Stimulated activated effector memory CD8-positive, alpha-beta T cell treated with anti-CD3 and anti-CD28 coated beads, Interleukin-12 subunit alpha, Interleukin-12 subunit beta, amount 100 ng/mL, for 72 hours (primary cell): ENCODE measurements around the gene TTLL9.

Source experiments
- ATAC-seq: fragments of 150-1000 bp; cut with Tn5 transposase; 2 replicates; pipeline ENCODE4 v1.10.0; 2021
- DNase-seq, 2 donors: peaks; one replicate each; pipeline ENCODE4 v3.0.0; 2021 to 2022; ENCODE audit warnings: low spot score in 2 of 2
- H3K27ac Mint-ChIP-seq: one replicate; pipeline ENCODE4 v1.8.0; 2022; ENCODE audit warnings: mild to moderate bottlenecking, mixed read lengths
- H3K36me3 Mint-ChIP-seq: one replicate; pipeline ENCODE4 v1.8.0; 2022; ENCODE audit warnings: mild to moderate bottlenecking, mixed read lengths
- H3K4me1 Mint-ChIP-seq: one replicate; pipeline ENCODE4 v1.8.0; 2022; ENCODE audit warnings: mixed read lengths
- H3K4me3 Mint-ChIP-seq: one replicate; pipeline ENCODE4 v1.8.0; 2022; ENCODE audit warnings: mild to moderate bottlenecking, mixed read lengths
- H3K9me3 Mint-ChIP-seq: one replicate; pipeline ENCODE4 v1.8.0; 2022; ENCODE audit warnings: mixed read lengths

The TTLL9 gene

GRCh38 chr20:31879143-31879987 lies 8.9 kb downstream of the TTLL9 start:
- Mint-ChIP-seq H3K36me3 (peaks cover 10% of the 10 kb centered on the region), H3K9me3 (no peaks in the 10 kb centered on the region), H3K4me3 (peak overlapping the region; percentile 91), H3K4me1 (peaks cover 14% of the 10 kb centered on the region), H3K27ac (peak overlapping the region; percentile 85)
- DNase-seq, result peak; percentile 69 to 88
- ATAC-seq, result peak; percentile 96

GRCh38 chr20:31881945-31882344 lies 11.5 kb downstream of the TTLL9 start:
- H3K4me1 Mint-ChIP-seq, result peaks cover 14% of the 10 kb centered on the region
- no peak overlapping the region for H3K27ac Mint-ChIP-seq
- ATAC-seq (no peak), DNase-seq (no peak)
- no peaks in the 10 kb centered on the region for H3K9me3 Mint-ChIP-seq
- H3K36me3 Mint-ChIP-seq, result peaks cover 10% of the 10 kb centered on the region
- H3K4me3 Mint-ChIP-seq, result no peak overlapping the region

- peaks cover 14% of the 10 kb centered on the region for H3K4me1 Mint-ChIP-seq
- no peaks in the 10 kb centered on the region for H3K9me3 Mint-ChIP-seq
- H3K4me3 Mint-ChIP-seq, result no peak overlapping the region
- ATAC-seq, result no peak
- peaks cover 10% of the 10 kb centered on the region for H3K36me3 Mint-ChIP-seq
- no peak for DNase-seq
- no peak overlapping the region for H3K27ac Mint-ChIP-seq
Measured at GRCh38 chr20:31883829-31884228, 13.4 kb downstream of the TTLL9 start.

GRCh38 chr20:31890646-31891045 lies 20.2 kb downstream of the TTLL9 start:
- no peaks in the 10 kb centered on the region for H3K36me3 Mint-ChIP-seq
- H3K4me1 Mint-ChIP-seq, result no peaks in the 10 kb centered on the region
- no peak overlapping the region for H3K27ac Mint-ChIP-seq
- DNase-seq (no peak), ATAC-seq (no peak)
- no peak overlapping the region for H3K4me3 Mint-ChIP-seq
- no peaks in the 10 kb centered on the region for H3K9me3 Mint-ChIP-seq

- Mint-ChIP-seq H3K9me3 (no peaks in the 10 kb centered on the region), H3K4me1 (no peaks in the 10 kb centered on the region), H3K36me3 (no peaks in the 10 kb centered on the region), H3K4me3 (no peak overlapping the region), H3K27ac (no peak overlapping the region)
- DNase-seq (no peak), ATAC-seq (peak; percentile 69)
Measured at GRCh38 chr20:31894980-31895675, 24.7 kb downstream of the TTLL9 start.

- Mint-ChIP-seq H3K36me3 (no peaks in the 10 kb centered on the region), H3K9me3 (no peaks in the 10 kb centered on the region), H3K4me1 (no peaks in the 10 kb centered on the region), H3K27ac (no peak overlapping the region), H3K4me3 (no peak overlapping the region)
- ATAC-seq (no peak), DNase-seq (no peak)
Measured at GRCh38 chr20:31896049-31896448, 25.6 kb downstream of the TTLL9 start.

GRCh38 chr20:31897541-31897940 lies 27.1 kb downstream of the TTLL9 start:
- Mint-ChIP-seq H3K36me3 (no peaks in the 10 kb centered on the region), H3K4me1 (no peaks in the 10 kb centered on the region), H3K9me3 (no peaks in the 10 kb centered on the region), H3K27ac (no peak overlapping the region), H3K4me3 (no peak overlapping the region)
- DNase-seq (no peak), ATAC-seq (no peak)

- no peak for ATAC-seq
Measured at GRCh38 chr20:31901615-31902014, 31.2 kb downstream of the TTLL9 start.

GRCh38 chr20:31903627-31904386 lies 33.4 kb downstream of the TTLL9 start:
- H3K36me3 Mint-ChIP-seq, result no peaks in the 10 kb centered on the region
- no peaks in the 10 kb centered on the region for H3K4me1 Mint-ChIP-seq
- no peaks in the 10 kb centered on the region for H3K9me3 Mint-ChIP-seq
- ATAC-seq (no peak), DNase-seq (no peak)
- H3K4me3 Mint-ChIP-seq, result no peak overlapping the region
- no peak overlapping the region for H3K27ac Mint-ChIP-seq

More at GRCh38 chr20:31901615-31902014, 31.2 kb downstream of the TTLL9 start:
- H3K4me3 Mint-ChIP-seq, result no peak overlapping the region
- no peak for DNase-seq
- H3K27ac Mint-ChIP-seq, result no peak overlapping the region
- no peaks in the 10 kb centered on the region for H3K9me3 Mint-ChIP-seq
- no peaks in the 10 kb centered on the region for H3K4me1 Mint-ChIP-seq
- no peaks in the 10 kb centered on the region for H3K36me3 Mint-ChIP-seq

- Mint-ChIP-seq H3K4me1 (no peaks in the 10 kb centered on the region), H3K4me3 (no peak overlapping the region), H3K9me3 (no peaks in the 10 kb centered on the region), H3K36me3 (no peaks in the 10 kb centered on the region), H3K27ac (no peak overlapping the region)
- DNase-seq, result no peak
- ATAC-seq, result no peak
Measured at GRCh38 chr20:31906001-31906400, 35.6 kb downstream of the TTLL9 start.

- ATAC-seq, result no peak
- H3K27ac Mint-ChIP-seq, result no peak overlapping the region
- no peak overlapping the region for H3K4me3 Mint-ChIP-seq
- H3K4me1 Mint-ChIP-seq, result no peaks in the 10 kb centered on the region
- no peaks in the 10 kb centered on the region for H3K9me3 Mint-ChIP-seq
- no peak for DNase-seq
- H3K36me3 Mint-ChIP-seq, result no peaks in the 10 kb centered on the region
Measured at GRCh38 chr20:31907046-31907445, 36.6 kb downstream of the TTLL9 start.

GRCh38 chr20:31908016-31908415 lies 37.6 kb downstream of the TTLL9 start:
- DNase-seq (no peak), ATAC-seq (peak; percentile 37)
- Mint-ChIP-seq H3K4me3 (no peak overlapping the region), H3K4me1 (no peaks in the 10 kb centered on the region), H3K36me3 (no peaks in the 10 kb centered on the region), H3K27ac (no peak overlapping the region), H3K9me3 (no peaks in the 10 kb centered on the region)

GRCh38 chr20:31908424-31908823 lies 38.0 kb downstream of the TTLL9 start:
- ATAC-seq (no peak), DNase-seq (no peak)
- Mint-ChIP-seq H3K9me3 (no peaks in the 10 kb centered on the region), H3K36me3 (no peaks in the 10 kb centered on the region), H3K4me3 (no peak overlapping the region), H3K27ac (no peak overlapping the region), H3K4me1 (no peaks in the 10 kb centered on the region)

GRCh38 chr20:31909253-31910070 lies 39.0 kb downstream of the TTLL9 start:
- Mint-ChIP-seq H3K4me1 (no peaks in the 10 kb centered on the region), H3K27ac (no peak overlapping the region), H3K9me3 (no peaks in the 10 kb centered on the region), H3K36me3 (no peaks in the 10 kb centered on the region), H3K4me3 (no peak overlapping the region)
- no peak for ATAC-seq
- DNase-seq, result no peak
